ENCODE results near the gene FOS. TPM values are rescaled to one million over a fixed set of nuclear protein-coding genes. Genes with fewer than 3 reads are reported as not detected.

FOS gene
- total and polyA plus RNA-seq, 2 of the 13 experiments (the other 11 are each of a cell fraction or from before 2014, with no cell fraction given) = 15.9 to 24.2 TPM

DNA sequence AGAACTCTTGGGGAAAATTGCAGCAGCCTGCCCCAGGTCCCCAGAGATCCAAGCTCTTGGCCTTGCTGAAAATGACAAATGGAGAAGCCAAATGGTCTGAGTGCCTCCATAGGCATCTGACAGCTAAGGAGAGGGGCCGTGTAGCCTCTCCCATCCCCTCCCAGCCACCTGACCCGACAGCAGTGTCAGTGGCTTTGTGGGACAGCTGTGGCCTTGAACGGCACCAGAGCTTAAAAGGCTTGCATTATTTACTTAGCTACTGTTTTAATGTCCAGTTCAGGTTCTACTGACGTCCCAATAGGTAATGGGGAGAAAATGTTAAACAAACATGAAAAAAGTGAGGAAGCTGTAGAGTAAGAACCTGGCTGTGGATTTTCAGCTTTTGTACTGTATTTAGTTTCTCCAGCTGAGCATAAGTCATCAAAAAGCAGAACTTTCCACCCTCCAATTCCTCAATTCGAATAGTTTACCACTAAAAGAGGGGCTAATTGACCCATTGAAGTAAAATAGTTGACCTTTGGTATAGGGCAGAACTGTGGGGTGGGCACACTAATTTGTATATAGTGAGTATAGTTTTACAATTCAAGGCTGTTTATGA, 50.0 kb downstream of the FOS start (continued):
- TF ChIP-seq TBX3 (IDR thresholded peaks at IDR 0.05; ENCODE audit: borderline replicate concordance) = no peak
- TF ChIP-seq DMAP1 (CRISPR knock-in tag; IDR thresholded peaks at IDR 0.05) = no peak
- TF ChIP-seq ZNF766 (CRISPR knock-in tag; IDR thresholded peaks at IDR 0.05; ENCODE audit: borderline replicate concordance) = no peak
- no peak for TF ChIP-seq GPN1 (CRISPR knock-in tag; IDR thresholded peaks at IDR 0.05; ENCODE audit: borderline replicate concordance)
- TF ChIP-seq ZNF251 (CRISPR knock-in tag; IDR thresholded peaks at IDR 0.05) = no peak
- TF ChIP-seq ZBTB20 (CRISPR knock-in tag; IDR thresholded peaks at IDR 0.05; ENCODE audit: borderline replicate concordance, low read depth) = no peak
- TF ChIP-seq HMG20A (CRISPR knock-in tag; IDR thresholded peaks at IDR 0.05; ENCODE audit: borderline replicate concordance) = peak; percentile 80; the same call in 1 of the 2 replicates
- TF ChIP-seq, protein P1, sequence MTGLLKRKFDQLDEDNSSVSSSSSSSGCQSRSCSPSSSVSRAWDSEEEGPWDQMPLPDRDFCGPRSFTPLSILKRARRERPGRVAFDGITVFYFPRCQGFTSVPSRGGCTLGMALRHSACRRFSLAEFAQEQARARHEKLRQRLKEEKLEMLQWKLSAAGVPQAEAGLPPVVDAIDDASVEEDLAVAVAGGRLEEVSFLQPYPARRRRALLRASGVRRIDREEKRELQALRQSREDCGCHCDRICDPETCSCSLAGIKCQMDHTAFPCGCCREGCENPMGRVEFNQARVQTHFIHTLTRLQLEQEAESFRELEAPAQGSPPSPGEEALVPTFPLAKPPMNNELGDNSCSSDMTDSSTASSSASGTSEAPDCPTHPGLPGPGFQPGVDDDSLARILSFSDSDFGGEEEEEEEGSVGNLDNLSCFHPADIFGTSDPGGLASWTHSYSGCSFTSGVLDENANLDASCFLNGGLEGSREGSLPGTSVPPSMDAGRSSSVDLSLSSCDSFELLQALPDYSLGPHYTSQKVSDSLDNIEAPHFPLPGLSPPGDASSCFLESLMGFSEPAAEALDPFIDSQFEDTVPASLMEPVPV (CRISPR knock-in tag; IDR thresholded peaks at IDR 0.05) = no peak
- TF ChIP-seq, protein P2, sequence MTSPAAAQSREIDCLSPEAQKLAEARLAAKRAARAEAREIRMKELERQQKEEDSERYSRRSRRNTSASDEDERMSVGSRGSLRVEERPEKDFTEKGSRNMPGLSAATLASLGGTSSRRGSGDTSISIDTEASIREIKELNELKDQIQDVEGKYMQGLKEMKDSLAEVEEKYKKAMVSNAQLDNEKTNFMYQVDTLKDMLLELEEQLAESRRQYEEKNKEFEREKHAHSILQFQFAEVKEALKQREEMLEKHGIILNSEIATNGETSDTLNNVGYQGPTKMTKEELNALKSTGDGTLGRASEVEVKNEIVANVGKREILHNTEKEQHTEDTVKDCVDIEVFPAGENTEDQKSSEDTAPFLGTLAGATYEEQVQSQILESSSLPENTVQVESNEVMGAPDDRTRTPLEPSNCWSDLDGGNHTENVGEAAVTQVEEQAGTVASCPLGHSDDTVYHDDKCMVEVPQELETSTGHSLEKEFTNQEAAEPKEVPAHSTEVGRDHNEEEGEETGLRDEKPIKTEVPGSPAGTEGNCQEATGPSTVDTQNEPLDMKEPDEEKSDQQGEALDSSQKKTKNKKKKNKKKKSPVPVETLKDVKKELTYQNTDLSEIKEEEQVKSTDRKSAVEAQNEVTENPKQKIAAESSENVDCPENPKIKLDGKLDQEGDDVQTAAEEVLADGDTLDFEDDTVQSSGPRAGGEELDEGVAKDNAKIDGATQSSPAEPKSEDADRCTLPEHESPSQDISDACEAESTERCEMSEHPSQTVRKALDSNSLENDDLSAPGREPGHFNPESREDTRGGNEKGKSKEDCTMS (CRISPR knock-in tag; conservative IDR thresholded peaks at IDR 0.05) = no peak
- 0 out of 2 replicates have a peak, but pooled peaks have one; percentile 12 for TF ChIP-seq STAG1 (CRISPR knock-in tag; IDR thresholded peaks at IDR 0.05)
- TF ChIP-seq SYNCRIP (IDR thresholded peaks at IDR 0.05; ENCODE audit: insufficient read depth, low read depth, low read length) = no peak
- TF ChIP-seq, protein P3, sequence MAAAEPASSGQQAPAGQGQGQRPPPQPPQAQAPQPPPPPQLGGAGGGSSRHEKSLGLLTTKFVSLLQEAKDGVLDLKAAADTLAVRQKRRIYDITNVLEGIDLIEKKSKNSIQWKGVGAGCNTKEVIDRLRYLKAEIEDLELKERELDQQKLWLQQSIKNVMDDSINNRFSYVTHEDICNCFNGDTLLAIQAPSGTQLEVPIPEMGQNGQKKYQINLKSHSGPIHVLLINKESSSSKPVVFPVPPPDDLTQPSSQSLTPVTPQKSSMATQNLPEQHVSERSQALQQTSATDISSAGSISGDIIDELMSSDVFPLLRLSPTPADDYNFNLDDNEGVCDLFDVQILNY (CRISPR knock-in tag; conservative IDR thresholded peaks at IDR 0.05) = no peak
- TF ChIP-seq, protein P4, sequence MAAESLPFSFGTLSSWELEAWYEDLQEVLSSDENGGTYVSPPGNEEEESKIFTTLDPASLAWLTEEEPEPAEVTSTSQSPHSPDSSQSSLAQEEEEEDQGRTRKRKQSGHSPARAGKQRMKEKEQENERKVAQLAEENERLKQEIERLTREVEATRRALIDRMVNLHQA (CRISPR knock-in tag; IDR thresholded peaks at IDR 0.05) = no peak
- no peak for TF ChIP-seq MZF1 (CRISPR knock-in tag; IDR thresholded peaks at IDR 0.05; ENCODE audit: borderline replicate concordance)
- no peak for TF ChIP-seq ZNF589 (CRISPR knock-in tag; conservative IDR thresholded peaks at IDR 0.05)
- TF ChIP-seq CBFB (CRISPR knock-in tag; IDR thresholded peaks at IDR 0.05) = no peak
- TF ChIP-seq, protein P5, sequence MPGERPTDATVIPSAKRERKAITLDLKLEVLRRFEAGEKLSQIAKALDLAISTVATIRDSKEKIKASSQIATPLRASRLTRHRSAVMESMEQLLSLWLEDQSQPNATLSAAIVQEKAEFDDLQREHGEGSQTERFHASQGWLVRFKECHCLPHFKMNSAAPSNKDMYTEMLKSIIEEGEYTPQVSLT (CRISPR knock-in tag; IDR thresholded peaks at IDR 0.05; ENCODE audit: borderline replicate concordance, low read depth) = no peak
- TF ChIP-seq, protein P6, sequence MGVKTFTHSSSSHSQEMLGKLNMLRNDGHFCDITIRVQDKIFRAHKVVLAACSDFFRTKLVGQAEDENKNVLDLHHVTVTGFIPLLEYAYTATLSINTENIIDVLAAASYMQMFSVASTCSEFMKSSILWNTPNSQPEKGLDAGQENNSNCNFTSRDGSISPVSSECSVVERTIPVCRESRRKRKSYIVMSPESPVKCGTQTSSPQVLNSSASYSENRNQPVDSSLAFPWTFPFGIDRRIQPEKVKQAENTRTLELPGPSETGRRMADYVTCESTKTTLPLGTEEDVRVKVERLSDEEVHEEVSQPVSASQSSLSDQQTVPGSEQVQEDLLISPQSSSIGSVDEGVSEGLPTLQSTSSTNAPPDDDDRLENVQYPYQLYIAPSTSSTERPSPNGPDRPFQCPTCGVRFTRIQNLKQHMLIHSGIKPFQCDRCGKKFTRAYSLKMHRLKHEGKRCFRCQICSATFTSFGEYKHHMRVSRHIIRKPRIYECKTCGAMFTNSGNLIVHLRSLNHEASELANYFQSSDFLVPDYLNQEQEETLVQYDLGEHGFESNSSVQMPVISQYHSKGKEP (CRISPR knock-in tag; IDR thresholded peaks at IDR 0.05) = no peak
- TF ChIP-seq FOXA3 (CRISPR knock-in tag; IDR thresholded peaks at IDR 0.05) = peak; percentile 77
- no peak for TF ChIP-seq MBNL3 (CRISPR knock-in tag; conservative IDR thresholded peaks at IDR 0.05)
- TF ChIP-seq, protein P7, sequence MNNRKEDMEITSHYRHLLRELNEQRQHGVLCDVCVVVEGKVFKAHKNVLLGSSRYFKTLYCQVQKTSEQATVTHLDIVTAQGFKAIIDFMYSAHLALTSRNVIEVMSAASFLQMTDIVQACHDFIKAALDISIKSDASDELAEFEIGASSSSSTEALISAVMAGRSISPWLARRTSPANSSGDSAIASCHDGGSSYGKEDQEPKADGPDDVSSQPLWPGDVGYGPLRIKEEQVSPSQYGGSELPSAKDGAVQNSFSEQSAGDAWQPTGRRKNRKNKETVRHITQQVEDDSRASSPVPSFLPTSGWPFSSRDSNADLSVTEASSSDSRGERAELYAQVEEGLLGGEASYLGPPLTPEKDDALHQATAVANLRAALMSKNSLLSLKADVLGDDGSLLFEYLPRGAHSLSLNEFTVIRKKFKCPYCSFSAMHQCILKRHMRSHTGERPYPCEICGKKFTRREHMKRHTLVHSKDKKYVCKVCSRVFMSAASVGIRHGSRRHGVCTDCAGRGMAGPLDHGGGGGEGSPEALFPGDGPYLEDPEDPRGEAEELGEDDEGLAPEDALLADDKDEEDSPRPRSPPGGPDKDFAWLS (CRISPR knock-in tag; IDR thresholded peaks at IDR 0.05; ENCODE audit: borderline replicate concordance) = no peak
